ENCODE results near the gene AJAP1. TPM values are rescaled to one million over a fixed set of nuclear protein-coding genes. Genes with fewer than 3 reads are reported as not detected.

AJAP1 gene
- total RNA-seq, 1 experiment from 2014 or later, result not detected

DNA sequence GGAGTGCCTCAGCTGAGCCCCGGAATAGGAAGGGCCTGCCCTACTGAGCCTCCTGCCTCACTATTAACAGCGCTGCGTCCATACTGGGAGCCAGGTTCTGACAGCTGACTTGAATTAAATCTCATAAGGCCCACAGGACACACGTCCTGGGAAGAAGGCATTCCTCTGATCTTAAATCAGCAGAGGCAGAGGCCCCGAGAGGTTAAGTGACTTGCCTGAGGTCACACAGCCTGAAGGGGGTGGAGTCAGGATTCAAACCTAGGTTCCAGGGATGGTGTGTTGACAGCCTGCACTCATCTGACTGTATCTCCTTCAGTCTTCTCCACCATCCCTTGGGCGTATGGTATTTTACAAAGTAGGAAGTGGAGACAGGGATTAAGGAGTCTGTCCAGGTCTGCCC, 79.8 kb downstream of the AJAP1 start:
- H4K20me1 ChIP-seq (ENCODE audit: insufficient read depth), result no peaks in the 10 kb centered on the region
- H3K9me2 ChIP-seq (ENCODE audit: insufficient read depth), result no peaks in the 10 kb centered on the region
- ChIA-PET CTCF (no interaction called here), POLR2A (ENCODE audit: unreplicated experiment) (no interaction called here)
- H3K4me2 ChIP-seq, result no peak overlapping the region
- no peaks in the 10 kb centered on the region for H3K79me2 ChIP-seq (ENCODE audit: low read depth)
- H3K27me3 ChIP-seq (ENCODE audit: insufficient read depth, low read depth), result peaks cover 59% of the 10 kb centered on the region
- no peaks in the 10 kb centered on the region for H3K36me3 ChIP-seq (ENCODE audit: low read depth)
- no peak overlapping the region for H3K27ac ChIP-seq
- H2AFZ ChIP-seq, result no peak overlapping the region
- H3F3A ChIP-seq (ENCODE audit: insufficient read depth, low read depth), result no peaks in the 10 kb centered on the region
- no peaks in the 10 kb centered on the region for H3K4me1 ChIP-seq (replicated peaks; ENCODE audit: insufficient read depth)
- H3K4me3 ChIP-seq, result no peak overlapping the region
- no peak for DNase-seq
- intact Hi-C loops (cut with micrococcal nuclease; ENCODE audit: unreplicated experiment), result no loop called here
- no peaks in the 10 kb centered on the region for H3K9me3 ChIP-seq (ENCODE audit: insufficient read depth, low read depth)
- TF ChIP-seq, protein P1, sequence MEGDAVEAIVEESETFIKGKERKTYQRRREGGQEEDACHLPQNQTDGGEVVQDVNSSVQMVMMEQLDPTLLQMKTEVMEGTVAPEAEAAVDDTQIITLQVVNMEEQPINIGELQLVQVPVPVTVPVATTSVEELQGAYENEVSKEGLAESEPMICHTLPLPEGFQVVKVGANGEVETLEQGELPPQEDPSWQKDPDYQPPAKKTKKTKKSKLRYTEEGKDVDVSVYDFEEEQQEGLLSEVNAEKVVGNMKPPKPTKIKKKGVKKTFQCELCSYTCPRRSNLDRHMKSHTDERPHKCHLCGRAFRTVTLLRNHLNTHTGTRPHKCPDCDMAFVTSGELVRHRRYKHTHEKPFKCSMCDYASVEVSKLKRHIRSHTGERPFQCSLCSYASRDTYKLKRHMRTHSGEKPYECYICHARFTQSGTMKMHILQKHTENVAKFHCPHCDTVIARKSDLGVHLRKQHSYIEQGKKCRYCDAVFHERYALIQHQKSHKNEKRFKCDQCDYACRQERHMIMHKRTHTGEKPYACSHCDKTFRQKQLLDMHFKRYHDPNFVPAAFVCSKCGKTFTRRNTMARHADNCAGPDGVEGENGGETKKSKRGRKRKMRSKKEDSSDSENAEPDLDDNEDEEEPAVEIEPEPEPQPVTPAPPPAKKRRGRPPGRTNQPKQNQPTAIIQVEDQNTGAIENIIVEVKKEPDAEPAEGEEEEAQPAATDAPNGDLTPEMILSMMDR (conservative IDR thresholded peaks at IDR 0.05), result no peak
- no peak for TF ChIP-seq EZH2 (IDR thresholded peaks at IDR 0.05; ENCODE audit: low read depth)
- no TSS peak for BruUV-seq (replicated peaks)

DNA sequence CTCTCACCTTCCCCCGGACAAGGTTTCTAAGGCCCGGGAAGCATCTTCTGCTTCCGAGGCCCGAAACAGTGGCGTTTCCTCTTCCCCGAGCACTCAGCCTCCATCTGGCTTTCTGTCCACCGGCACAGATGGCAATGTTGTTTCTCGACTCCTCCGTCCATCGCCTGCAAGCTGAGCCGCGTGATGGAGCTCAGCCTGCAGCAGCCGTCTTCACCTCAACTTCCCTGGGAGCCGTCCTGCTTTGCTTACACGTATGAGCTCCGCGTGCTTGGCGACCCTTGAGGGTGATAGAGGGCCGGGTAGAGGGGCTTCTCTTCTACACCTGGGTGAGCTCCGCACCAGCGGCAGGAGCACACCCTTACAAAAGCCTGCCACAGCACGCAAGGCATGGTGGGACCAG, 80.4 kb downstream of the AJAP1 start:
- Histone ChIP-seq H3K36me3 (ENCODE audit: low read depth) (no peaks in the 10 kb centered on the region), H4K20me1 (ENCODE audit: insufficient read depth) (no peaks in the 10 kb centered on the region), H3K9me3 (ENCODE audit: insufficient read depth, low read depth) (no peaks in the 10 kb centered on the region), H3K4me2 (no peak overlapping the region), H3K27me3 (ENCODE audit: insufficient read depth, low read depth) (peaks cover 57% of the 10 kb centered on the region), H3K27ac (no peak overlapping the region), H3K4me3 (no peak overlapping the region), H3K79me2 (ENCODE audit: low read depth) (no peaks in the 10 kb centered on the region), H3K9me2 (ENCODE audit: insufficient read depth) (no peaks in the 10 kb centered on the region), H3K4me1 (replicated peaks; ENCODE audit: insufficient read depth) (no peaks in the 10 kb centered on the region), H3F3A (ENCODE audit: insufficient read depth, low read depth) (no peaks in the 10 kb centered on the region), H2AFZ (no peak overlapping the region)
- no TSS peak for BruUV-seq (replicated peaks)
- ChIA-PET POLR2A (ENCODE audit: unreplicated experiment) (no interaction called here), CTCF (no interaction called here)
- intact Hi-C loops (cut with micrococcal nuclease; ENCODE audit: unreplicated experiment), result no loop called here
- TF ChIP-seq, protein P1 (conservative IDR thresholded peaks at IDR 0.05), result no peak
- DNase-seq, result no peak

DNA sequence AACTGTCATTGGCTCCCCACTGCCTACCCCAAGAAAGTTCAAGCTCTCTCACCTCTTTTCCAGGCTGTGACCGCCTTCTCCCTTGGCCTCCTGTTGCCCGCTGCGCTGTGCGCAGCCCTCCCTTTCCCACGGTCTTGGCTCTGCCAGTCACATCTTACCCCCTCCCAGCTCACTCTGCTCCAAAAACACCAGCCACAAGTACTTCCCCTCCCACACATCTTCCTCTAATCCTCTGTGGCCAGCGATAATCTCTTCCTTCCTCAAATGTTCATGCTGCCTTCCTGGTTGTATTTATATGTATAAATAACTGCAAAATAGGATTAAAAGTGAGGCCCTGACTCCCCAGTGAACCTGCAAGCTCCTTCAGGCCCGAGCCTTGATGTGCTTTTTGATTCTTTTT, 81.8 kb downstream of the AJAP1 start:
- ChIA-PET POLR2A (ENCODE audit: unreplicated experiment) (no interaction called here), CTCF (no interaction called here)
- no peak overlapping the region for H3K4me3 ChIP-seq
- no peaks in the 10 kb centered on the region for H3K4me1 ChIP-seq (replicated peaks; ENCODE audit: insufficient read depth)
- no peaks in the 10 kb centered on the region for H3K9me2 ChIP-seq (ENCODE audit: insufficient read depth)
- no TSS peak for BruUV-seq (replicated peaks)
- peaks cover 43% of the 10 kb centered on the region for H3K27me3 ChIP-seq (ENCODE audit: insufficient read depth, low read depth)
- no peak overlapping the region for H2AFZ ChIP-seq
- H3K9me3 ChIP-seq (ENCODE audit: insufficient read depth, low read depth), result no peaks in the 10 kb centered on the region
- no peaks in the 10 kb centered on the region for H3K36me3 ChIP-seq (ENCODE audit: low read depth)
- no peak overlapping the region for H3K27ac ChIP-seq
- no peak for DNase-seq
- H3K79me2 ChIP-seq (ENCODE audit: low read depth), result no peaks in the 10 kb centered on the region
- no peaks in the 10 kb centered on the region for H3F3A ChIP-seq (ENCODE audit: insufficient read depth, low read depth)
- H4K20me1 ChIP-seq (ENCODE audit: insufficient read depth), result no peaks in the 10 kb centered on the region
- intact Hi-C loops (cut with micrococcal nuclease; ENCODE audit: unreplicated experiment), result no loop called here
- H3K4me2 ChIP-seq, result no peak overlapping the region
- TF ChIP-seq, protein P1 (conservative IDR thresholded peaks at IDR 0.05), result no peak
- no peak for TF ChIP-seq EZH2 (IDR thresholded peaks at IDR 0.05; ENCODE audit: low read depth)
